GM18498 (cell line): ENCODE results near the gene IL1R2.

Experiments used
- ATAC-seq: cut with Tn5 transposase; IDR thresholded peaks from one replicate; pipeline ENCODE4 v1.9.1; 2021; ENCODE audit warnings: mild to moderate bottlenecking, moderate library complexity; ENCODE audit not compliant: unreplicated experiment

Gene IL1R2

DNA sequence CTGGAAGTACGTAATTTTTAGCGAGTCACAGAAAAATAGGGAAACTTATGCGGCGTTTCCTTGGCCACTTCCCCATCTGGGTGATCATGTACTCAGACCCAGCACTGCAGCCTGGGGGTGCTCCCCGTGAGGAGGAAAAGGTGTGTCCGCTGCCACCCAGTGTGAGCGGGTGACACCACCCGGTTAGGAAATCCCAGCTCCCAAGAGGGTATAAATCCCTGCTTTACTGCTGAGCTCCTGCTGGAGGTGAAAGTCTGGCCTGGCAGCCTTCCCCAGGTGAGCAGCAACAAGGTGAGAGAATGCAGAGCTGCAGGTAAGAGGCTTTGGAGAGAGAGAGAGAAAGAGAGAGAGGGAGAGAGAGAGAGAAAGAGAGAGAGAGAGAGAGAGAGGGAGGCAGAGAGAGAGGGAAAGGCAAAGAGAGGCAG lies at the start of gene IL1R2:
TSS of gene IL1R2 (plus strand) at position 240 of the 425 bp plus-strand sequence. CDS start 16,616 bp downstream, outside the sequence.
- no peak for ATAC-seq

DNA sequence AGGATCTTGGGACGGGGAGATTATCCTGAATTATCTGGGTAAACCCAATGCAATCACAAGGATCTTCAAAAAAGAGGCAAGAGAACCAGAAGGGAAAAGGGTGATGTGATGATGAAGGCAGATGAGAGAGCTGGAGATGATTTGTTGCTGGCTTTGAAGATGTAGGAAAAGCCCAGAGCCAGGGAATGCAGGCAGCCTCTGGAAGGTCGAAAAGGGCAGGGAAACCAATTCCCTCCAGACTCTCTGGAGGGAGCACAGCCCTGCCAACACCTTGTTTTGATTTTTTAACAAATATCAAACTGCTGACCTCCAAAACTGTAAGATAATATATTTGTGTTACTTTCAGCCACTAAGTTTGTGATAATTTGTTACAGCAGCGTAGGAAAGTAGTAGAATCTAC lies 48.9 kb upstream of the IL1R2 start:
- no peak for ATAC-seq

- ATAC-seq: no peak
Measured at GRCh38 chr2:101946372-101947039, 45.3 kb upstream of the IL1R2 start.

DNA sequence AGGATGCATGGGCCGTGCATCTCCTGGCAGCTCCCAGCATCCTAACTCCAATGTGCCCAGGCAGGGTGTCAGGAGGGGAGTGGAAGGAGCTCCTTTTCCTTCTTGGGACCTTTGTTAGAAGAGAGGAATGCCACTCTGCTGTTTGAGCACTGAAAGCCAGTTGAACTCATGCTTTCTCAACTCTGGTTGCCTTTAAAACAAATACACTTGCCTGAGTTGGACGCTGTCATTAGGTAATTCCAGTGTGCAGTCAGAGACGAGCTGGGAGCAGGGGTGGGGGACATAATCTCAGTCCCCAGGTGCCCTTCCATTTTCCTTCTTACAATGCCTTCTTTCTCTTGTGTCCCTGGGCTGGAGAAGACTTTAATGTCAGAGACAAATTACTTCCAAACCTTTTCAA lies 44.4 kb upstream of the IL1R2 start:
- ATAC-seq: no peak

DNA sequence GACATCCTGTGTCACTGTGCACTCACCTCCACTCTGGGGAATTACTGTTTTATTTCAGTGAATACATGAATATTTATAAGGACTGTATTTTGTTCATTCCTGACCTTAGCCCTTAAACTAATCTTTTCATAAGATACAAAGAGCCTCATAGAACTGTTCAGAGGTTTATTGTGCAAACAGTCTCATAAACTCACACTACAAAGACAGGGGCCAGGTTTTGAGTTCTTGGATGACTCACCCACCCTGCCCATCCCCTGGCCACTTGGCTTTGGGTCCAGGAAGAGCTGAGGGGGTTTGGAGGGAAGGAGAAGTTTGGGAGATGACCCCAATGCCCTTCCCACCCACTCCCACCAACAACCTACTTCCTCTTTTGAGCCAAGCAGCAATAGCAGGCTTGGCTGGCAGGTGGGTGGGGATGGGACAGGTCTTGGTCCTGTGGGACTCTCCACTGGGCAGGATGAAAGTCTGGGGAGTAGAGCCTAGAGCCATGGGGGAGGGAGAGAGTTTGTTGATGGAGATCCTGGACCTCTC lies 43.1 kb upstream of the IL1R2 start:
- no peak for ATAC-seq

GRCh38 chr2:101949304-101949703 lies 42.5 kb upstream of the IL1R2 start:
- no peak for ATAC-seq

DNA sequence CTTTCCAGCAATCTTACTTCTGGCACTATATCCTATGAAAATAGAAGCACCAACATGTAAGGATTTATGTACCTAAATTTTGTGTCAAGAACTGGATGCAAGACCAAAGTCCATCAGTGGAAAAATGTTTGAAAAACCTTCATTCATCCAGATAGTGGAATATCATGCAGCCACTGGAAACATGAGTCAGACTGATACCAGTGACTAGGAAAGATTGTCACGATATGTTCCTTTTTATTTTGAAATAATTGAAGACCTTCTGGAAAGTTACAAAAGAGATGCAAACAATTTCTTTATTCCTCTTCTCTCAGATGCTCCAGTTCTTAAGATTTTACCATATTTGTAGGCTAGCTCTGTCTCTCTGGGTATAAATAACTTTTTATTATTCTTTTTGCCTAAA lies 40.5 kb upstream of the IL1R2 start:
- ATAC-seq: no peak

DNA sequence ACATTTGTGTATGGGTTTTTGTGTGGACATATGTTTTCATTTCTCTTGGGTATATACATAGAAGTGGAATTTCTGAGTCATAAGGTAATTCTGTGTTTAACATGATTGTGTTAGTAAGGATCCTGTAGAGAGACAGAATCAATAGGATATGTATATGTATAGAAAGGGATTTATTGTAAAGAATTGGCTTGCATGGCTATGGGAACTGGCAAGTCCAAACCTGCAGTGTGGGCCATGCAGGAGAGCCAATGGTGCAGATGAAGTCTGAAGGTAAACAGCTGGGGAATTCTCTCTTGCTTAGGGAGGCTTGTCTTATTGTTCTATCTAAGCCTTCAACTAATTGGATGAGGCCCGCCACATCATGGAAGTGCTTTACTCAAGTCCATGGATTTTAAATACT lies 39.2 kb upstream of the IL1R2 start:
- ATAC-seq: no peak

- no peak for ATAC-seq
Measured at GRCh38 chr2:101956465-101957438, 35.0 kb upstream of the IL1R2 start.

GRCh38 chr2:101958061-101958460 lies 33.7 kb upstream of the IL1R2 start:
- ATAC-seq: no peak

GRCh38 chr2:101960819-101961337 lies 30.9 kb upstream of the IL1R2 start:
- ATAC-seq: no peak

GRCh38 chr2:101961338-101962191 lies 30.2 kb upstream of the IL1R2 start:
- no peak for ATAC-seq

GRCh38 chr2:101962309-101962708 lies 29.5 kb upstream of the IL1R2 start:
- ATAC-seq: no peak

GRCh38 chr2:101963198-101963597 lies 28.6 kb upstream of the IL1R2 start:
- no peak for ATAC-seq

DNA sequence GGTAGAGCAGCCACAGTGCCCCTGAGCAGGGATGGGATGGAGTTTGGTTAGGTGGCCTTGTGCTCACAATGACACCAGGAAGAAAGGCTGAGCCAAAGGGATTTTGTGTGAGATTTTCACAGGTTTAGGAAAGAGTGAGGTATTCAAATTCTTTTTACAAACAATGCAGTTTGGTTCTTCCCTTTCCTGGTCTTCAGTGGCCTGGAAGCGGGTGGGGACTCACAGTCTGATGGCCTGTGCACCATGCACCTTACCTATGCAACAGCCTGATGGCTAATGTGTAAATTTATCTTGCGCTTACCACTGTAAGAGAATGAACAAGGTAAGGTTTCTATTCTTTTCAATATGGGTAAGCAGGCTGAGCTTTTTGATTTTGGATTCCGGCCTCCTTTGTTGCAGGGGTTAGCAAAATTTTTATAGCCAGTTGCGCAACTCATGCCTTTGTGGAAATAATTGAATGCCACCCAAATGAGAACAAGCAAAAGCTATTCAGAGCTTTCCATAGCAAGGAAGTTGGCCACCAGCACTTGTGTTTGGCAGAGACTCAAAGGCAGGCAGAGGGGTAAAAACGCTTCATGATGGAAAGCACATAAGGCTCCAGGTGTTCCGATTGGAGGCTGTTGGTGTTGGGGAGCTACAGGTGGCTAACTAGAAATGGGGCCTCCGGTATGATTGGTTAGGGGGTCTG lies 23.8 kb upstream of the IL1R2 start:
- no peak for ATAC-seq

GRCh38 chr2:101969723-101970122 lies 22.0 kb upstream of the IL1R2 start:
- ATAC-seq: no peak

DNA sequence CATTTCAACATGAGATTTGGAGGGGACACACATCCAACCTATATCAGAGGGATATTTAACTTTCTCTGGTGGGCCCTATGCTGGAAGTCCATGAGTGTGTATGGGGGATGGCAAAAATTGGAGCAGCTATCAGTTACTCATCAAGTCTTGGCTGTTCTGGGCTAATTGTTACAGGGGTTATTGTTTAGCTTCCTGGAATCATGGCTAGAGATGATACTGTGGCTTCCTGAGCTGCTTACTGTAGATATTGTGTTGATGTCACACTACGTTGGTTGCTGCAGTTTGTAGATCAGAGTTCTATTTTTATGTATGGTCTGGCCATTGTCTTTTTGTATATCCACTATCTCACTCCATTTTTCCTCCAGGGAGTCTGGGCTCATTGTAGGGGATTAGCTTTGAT lies 20.9 kb upstream of the IL1R2 start:
- ATAC-seq: no peak

DNA sequence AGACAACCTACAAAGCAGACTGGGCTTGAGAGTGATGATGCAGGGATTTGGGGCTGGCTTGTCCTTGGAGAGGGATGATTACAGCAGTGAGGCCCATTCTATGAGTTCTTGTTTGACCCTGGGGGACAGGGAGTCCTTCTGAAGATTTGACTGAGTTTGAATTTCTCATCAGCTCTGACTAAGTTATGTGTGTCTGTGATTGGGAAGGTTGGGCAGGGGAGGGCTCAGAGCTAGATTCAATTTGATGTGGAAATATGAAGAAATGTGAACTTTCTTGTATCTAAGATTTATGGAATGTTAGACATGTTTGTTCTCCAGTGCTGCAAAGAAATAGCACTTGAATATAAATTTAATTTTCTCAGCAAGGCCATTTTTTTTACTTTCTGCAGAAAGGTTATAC lies 19.9 kb upstream of the IL1R2 start:
- ATAC-seq: no peak

- no peak for ATAC-seq
Measured at GRCh38 chr2:101972621-101973434, 18.9 kb upstream of the IL1R2 start.
